OCI-LY7 (cell line): Measurements from ENCODE around the gene TIMM10.

Experiments used
- CTCF ChIP-seq: fragments of 200-600 bp; sonication (generic); conservative IDR thresholded peaks from 2 replicates; pipeline ENCODE4 v1.5.1; 2014; ENCODE audit warnings: mild to moderate bottlenecking, antibody characterized with exemption, low read length, moderate library complexity, mixed read lengths
- EZH2phosphoT487 ChIP-seq: fragments of 200-600 bp; sonication (generic); IDR thresholded peaks from 2 replicates; pipeline ENCODE4 v1.6.1; 2018; ENCODE audit warnings: low read depth, borderline replicate concordance, mild to moderate bottlenecking, mixed run types, antibody characterized with exemption, low read length, moderate library complexity, mixed read lengths

GRCh38 chr11:57483562-57483918 is 47.0 kb downstream of the TIMM10 start:
- TF ChIP-seq CTCF: no peak
- no peak for TF ChIP-seq EZH2phosphoT487
